ENCODE measurements around the gene C9orf72. TPM values are rescaled to one million over a fixed set of nuclear protein-coding genes. Genes with fewer than 3 reads are reported as not detected.

The C9orf72 gene
- total RNA-seq, 1 experiment from 2014 or later = 5.9 TPM

DNA sequence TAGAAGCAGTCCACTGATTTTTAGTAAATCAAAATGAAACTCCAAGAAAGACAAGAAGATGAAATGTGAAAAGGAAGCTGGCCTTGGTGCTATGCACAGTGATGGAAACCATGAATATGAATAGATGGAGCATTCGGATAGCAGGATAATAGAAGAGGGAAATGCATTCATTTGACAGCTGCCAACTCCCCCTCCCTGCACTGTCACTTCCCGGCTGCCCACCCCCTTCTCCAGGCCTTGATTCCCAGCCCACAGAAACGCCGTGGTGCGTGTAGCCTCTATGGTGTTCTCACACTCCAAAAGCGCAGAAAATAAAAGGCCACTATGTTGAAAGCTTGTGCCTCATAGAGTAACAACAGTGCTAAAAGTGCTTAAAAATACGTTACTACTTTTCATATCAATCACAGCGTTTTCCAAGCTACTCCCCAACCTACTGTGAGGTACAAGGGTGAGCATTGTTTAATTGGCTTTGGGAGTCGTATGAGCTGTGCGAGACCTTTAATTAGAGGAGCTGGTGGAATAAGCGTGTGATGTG, 75.3 kb downstream of the C9orf72 start:
- H3K27me3 ChIP-seq (replicated peaks; ENCODE audit: insufficient read depth, low read depth, low read length, poor library complexity) = no peaks in the 10 kb centered on the region
- BruUV-seq (replicated peaks) = no TSS peak
- CTCF ChIA-PET = no interaction called here
- TF ChIP-seq, protein P1, sequence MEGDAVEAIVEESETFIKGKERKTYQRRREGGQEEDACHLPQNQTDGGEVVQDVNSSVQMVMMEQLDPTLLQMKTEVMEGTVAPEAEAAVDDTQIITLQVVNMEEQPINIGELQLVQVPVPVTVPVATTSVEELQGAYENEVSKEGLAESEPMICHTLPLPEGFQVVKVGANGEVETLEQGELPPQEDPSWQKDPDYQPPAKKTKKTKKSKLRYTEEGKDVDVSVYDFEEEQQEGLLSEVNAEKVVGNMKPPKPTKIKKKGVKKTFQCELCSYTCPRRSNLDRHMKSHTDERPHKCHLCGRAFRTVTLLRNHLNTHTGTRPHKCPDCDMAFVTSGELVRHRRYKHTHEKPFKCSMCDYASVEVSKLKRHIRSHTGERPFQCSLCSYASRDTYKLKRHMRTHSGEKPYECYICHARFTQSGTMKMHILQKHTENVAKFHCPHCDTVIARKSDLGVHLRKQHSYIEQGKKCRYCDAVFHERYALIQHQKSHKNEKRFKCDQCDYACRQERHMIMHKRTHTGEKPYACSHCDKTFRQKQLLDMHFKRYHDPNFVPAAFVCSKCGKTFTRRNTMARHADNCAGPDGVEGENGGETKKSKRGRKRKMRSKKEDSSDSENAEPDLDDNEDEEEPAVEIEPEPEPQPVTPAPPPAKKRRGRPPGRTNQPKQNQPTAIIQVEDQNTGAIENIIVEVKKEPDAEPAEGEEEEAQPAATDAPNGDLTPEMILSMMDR (conservative IDR thresholded peaks at IDR 0.05; ENCODE audit: low read depth, low read length) = no peak
- TF ChIP-seq EZH2 (IDR thresholded peaks at IDR 0.05; ENCODE audit: borderline replicate concordance, low read depth, low read length, poor library complexity, severe bottlenecking) = no peak
- no peak overlapping the region for H3K4me3 ChIP-seq (ENCODE audit: low read depth, low read length, poor library complexity, severe bottlenecking)
- H3K4me1 ChIP-seq (ENCODE audit: insufficient read depth, low read length, poor library complexity, severe bottlenecking) = no peaks in the 10 kb centered on the region
- intact Hi-C loops (cut with micrococcal nuclease; ENCODE audit: unreplicated experiment) = no loop called here
- H3K36me3 ChIP-seq (ENCODE audit: insufficient read depth, low read length, poor library complexity, severe bottlenecking) = no peaks in the 10 kb centered on the region
- no peak for DNase-seq (ENCODE audit: low spot score)
- no peaks in the 10 kb centered on the region for H3K9me3 ChIP-seq (ENCODE audit: low read depth, low read length, poor library complexity, severe bottlenecking)
- H3K27ac ChIP-seq (ENCODE audit: low read depth, low read length, poor library complexity, severe bottlenecking) = no peak overlapping the region
- POLR2A ChIA-PET (ENCODE audit: low non-redundant PET) = no interaction called here

Other genes with a start within 250 kb of the C9orf72 start
- gene IFNK, start 49.2 kb downstream of the C9orf72 start, total RNA-seq (2021) = not detected in 2 replicates
- gene MOB3B, start 43.7 kb downstream of the C9orf72 start, total RNA-seq (2021) = 0.19 and 0.31 TPM in 2 replicates

Measured in A673 (cell line).